GM12875 (cell line): ENCODE measurements around the gene METTL15.
"Not testable (repeated sequence)": the region's sequence is repeated elsewhere in the genome, so short reads cannot be mapped to it uniquely, and the experiment has no call there.

Experiments used
- H3K4me3 ChIP-seq: one replicate; pipeline ENCODE4 v1.5.1; 2011; ENCODE audit warnings: low read depth, low read length, control low read depth
- CTCF ChIP-seq: IDR thresholded peaks from 2 replicates; pipeline ENCODE4 v1.5.1; 2011; ENCODE audit warnings: low read depth, mild to moderate bottlenecking, control low read depth, inconsistent platforms, low read length, moderate library complexity, borderline replicate concordance; ENCODE audit not compliant: insufficient read depth

METTL15 gene

GRCh38 chr11:28318871-28319270, 210.7 kb downstream of the METTL15 start:
- TF ChIP-seq CTCF = no peak
- H3K4me3 ChIP-seq = no peak overlapping the region

GRCh38 chr11:28323621-28324020, 215.4 kb downstream of the METTL15 start:
- H3K4me3 ChIP-seq = no peak overlapping the region
- no peak for TF ChIP-seq CTCF

- H3K4me3 ChIP-seq = not testable (repeated sequence)
These were observed 224.2 kb downstream of the METTL15 start for GRCh38 chr11:28332393-28332792.

GRCh38 chr11:28337701-28338100, 229.5 kb downstream of the METTL15 start:
- TF ChIP-seq CTCF = no peak
- no peak overlapping the region for H3K4me3 ChIP-seq

GRCh38 chr11:28338371-28338770, 230.2 kb downstream of the METTL15 start:
- no peak for TF ChIP-seq CTCF
- H3K4me3 ChIP-seq = no peak overlapping the region

- no peak overlapping the region for H3K4me3 ChIP-seq
- TF ChIP-seq CTCF = no peak
These were observed 231.3 kb downstream of the METTL15 start for GRCh38 chr11:28339488-28339887.

- TF ChIP-seq CTCF = no peak
These were observed 234.5 kb downstream of the METTL15 start for GRCh38 chr11:28342716-28343115.

More at GRCh38 chr11:28342716-28343115, 234.5 kb downstream of the METTL15 start:
- no peak overlapping the region for H3K4me3 ChIP-seq
